HCT116 (cell line): ENCODE results near the gene C1orf174. TPM values are rescaled to one million over a fixed set of nuclear protein-coding genes. Genes with fewer than 3 reads are reported as not detected.

Experiments
- ATAC-seq: fragments of 200-7000 bp; cut with Tn5 transposase; 2 replicates; pipeline ENCODE4 v1.9.1; 2020; ENCODE audit warnings: mild to moderate bottlenecking, moderate library complexity
- BruUV-seq: library from RNA; stranded (reverse); fragments of 400-500 nt; replicated peaks from 2 replicates; lab custom pipeline; 2021; lab: Mats Ljungman, UMichigan
- CTCF ChIA-PET: fragments of 300-600 bp; sonication (Branson Sonifier 250); formaldehyde crosslinking; loops from one replicate; lab custom pipeline; 2021; ENCODE audit warnings: antibody characterized with exemption; lab: Charles Lee
- POLR2A ChIA-PET: fragments of 300-600, 350-600 bp; sonication (Branson Sonifier 250); formaldehyde crosslinking; loops from one replicate; lab custom pipeline; 2021; ENCODE audit warnings: antibody characterized with exemption; lab: Charles Lee
- RAD21 ChIA-PET, 2 experiments: fragments of 300-600 bp; sonication (Branson Sonifier 250); formaldehyde crosslinking; loops; one replicate each; lab custom pipeline; 2023; ENCODE audit warnings: low total read pairs in 2 of 2; ENCODE audit not compliant: uncharacterized antibody in 2 of 2, unreplicated experiment in 2 of 2, low non-redundant PET in 1 of 2; lab: Charles Lee
- DNase-seq: peaks from one replicate; pipeline ENCODE4 v3.0.0-alpha.2; 2010; ENCODE audit warnings: low read depth, low spot score
- H2AFZ ChIP-seq: fragments of 200-600 bp; shearing (Covaris generic), sonication (generic); 2 replicates; pipeline ENCODE4 v1.6.1; 2017; ENCODE audit warnings: low read depth, mixed run types, mixed read lengths, antibody characterized with exemption, low read length; ENCODE audit not compliant: poor library complexity, severe bottlenecking
- H3K27ac ChIP-seq: 2 replicates; pipeline ENCODE4 v1.5.1; 2012; ENCODE audit warnings: low read depth, low read length
- H3K27me3 ChIP-seq: fragments of 200-600 bp; sonication (generic); 2 replicates; pipeline ENCODE4 v1.6.1; 2016; ENCODE audit warnings: mixed run types, low read length, mixed read lengths; ENCODE audit not compliant: insufficient read depth
- H3K36me3 ChIP-seq, 2 experiments: fragments of 200-500 bp in 1 of 2; fragments of 200-600 bp in 1 of 2; sonication (Bioruptor generic) in 1 of 2; sonication (generic) in 1 of 2; 2 replicates each; pipeline versions ENCODE4 v1.5.1 to v1.6.1; 2014 to 2016; ENCODE audit warnings: low read length in 2 of 2, inconsistent platforms in 1 of 2, mixed read lengths in 1 of 2, mixed run types in 1 of 2; ENCODE audit not compliant: insufficient read depth in 2 of 2, control insufficient read depth in 1 of 2
- H3K4me1 ChIP-seq, 2 experiments: fragments of 200-600 bp in 1 of 2; sonication (generic) in 1 of 2; 2 replicates each; pipeline versions ENCODE4 v1.5.1 to v1.6.1; 2012 to 2017; ENCODE audit warnings: low read length in 2 of 2, inconsistent platforms in 1 of 2, mild to moderate bottlenecking in 1 of 2, mixed read lengths in 1 of 2, mixed run types in 1 of 2, moderate library complexity in 1 of 2; ENCODE audit not compliant: insufficient read depth in 2 of 2, control insufficient read depth in 1 of 2
- H3K4me2 ChIP-seq: fragments of 200-600 bp; sonication (generic); 2 replicates; pipeline ENCODE4 v1.6.1; 2017; ENCODE audit warnings: mixed run types, low read length, mixed read lengths
- H3K4me3 ChIP-seq, 2 experiments: fragments of 200-600 bp in 1 of 2; sonication (generic) in 1 of 2; replicated peaks in 1 of 2; 2 replicates each; pipeline ENCODE4 v1.5.1; 2011 to 2016; ENCODE audit warnings: low read length in 2 of 2, control low read depth in 1 of 2, low read depth in 1 of 2, mild to moderate bottlenecking in 1 of 2, mixed read lengths in 1 of 2, mixed run types in 1 of 2
- H3K79me2 ChIP-seq: fragments of 200-600 bp; sonication (generic); 2 replicates; pipeline ENCODE4 v1.6.1; 2017; ENCODE audit warnings: mild to moderate bottlenecking, mixed run types, low read length, moderate library complexity, mixed read lengths; ENCODE audit not compliant: insufficient read depth
- H3K9ac ChIP-seq: fragments of 200-600 bp; sonication (generic); 2 replicates; pipeline ENCODE4 v1.6.1; 2016; ENCODE audit warnings: low read length, mixed read lengths
- H3K9me2 ChIP-seq: fragments of 200-600 bp; sonication (generic), shearing (Covaris generic); 2 replicates; pipeline ENCODE4 v1.6.1; 2017; ENCODE audit warnings: mixed run types, mild to moderate bottlenecking, moderate library complexity; ENCODE audit not compliant: insufficient read depth
- H3K9me3 ChIP-seq, 2 experiments: fragments of 200-500 bp in 1 of 2; fragments of 200-600 bp in 1 of 2; sonication (Bioruptor generic) in 1 of 2; sonication (generic) in 1 of 2; 2 replicates each; pipeline ENCODE4 v1.6.1; 2014 to 2017; ENCODE audit warnings: low read length in 2 of 2, mixed read lengths in 2 of 2, inconsistent platforms in 1 of 2, low read depth in 1 of 2, mild to moderate bottlenecking in 1 of 2, mixed run types in 1 of 2, moderate library complexity in 1 of 2; ENCODE audit not compliant: control insufficient read depth in 1 of 2, insufficient read depth in 1 of 2
- H4K20me1 ChIP-seq: fragments of 200-600 bp; sonication (generic), shearing (Covaris generic); 2 replicates; pipeline ENCODE4 v1.6.1; 2017; ENCODE audit warnings: mixed run types, mild to moderate bottlenecking, moderate library complexity; ENCODE audit not compliant: insufficient read depth
- CEBPB ChIP-seq: IDR thresholded peaks from 2 replicates; pipeline ENCODE4 v1.6.1; 2012; ENCODE audit warnings: low read depth
- EGR1 ChIP-seq: IDR thresholded peaks from 2 replicates; pipeline ENCODE4 v1.6.1; 2012; ENCODE audit warnings: low read depth
- ELF1 ChIP-seq: IDR thresholded peaks from 2 replicates; pipeline ENCODE4 v1.6.1; 2012; ENCODE audit warnings: low read depth, borderline replicate concordance
- EZH2phosphoT487 ChIP-seq: fragments of 200-600 bp; IDR thresholded peaks from 2 replicates; pipeline ENCODE4 v1.6.1; 2018; ENCODE audit warnings: antibody characterized with exemption, borderline replicate concordance
- JUND ChIP-seq: IDR thresholded peaks from 2 replicates; pipeline ENCODE4 v1.6.1; 2012
- POLR2A ChIP-seq: IDR thresholded peaks from 2 replicates; pipeline ENCODE4 v1.7.0; 2011; ENCODE audit warnings: borderline replicate concordance; ENCODE audit not compliant: insufficient read depth, insufficient read length; ENCODE audit errors: extremely low read depth
- POLR2AphosphoS5 ChIP-seq: IDR thresholded peaks from 2 replicates; pipeline ENCODE4 v1.6.1; 2011; ENCODE audit warnings: mild to moderate bottlenecking, low read depth, low read length, moderate library complexity
- RAD21 ChIP-seq: IDR thresholded peaks from 2 replicates; pipeline ENCODE4 v1.6.1; 2012; ENCODE audit warnings: low read depth, mild to moderate bottlenecking
- SIN3A ChIP-seq: IDR thresholded peaks from 2 replicates; pipeline ENCODE4 v1.6.1; 2012; ENCODE audit warnings: low read depth
- SP1 ChIP-seq: IDR thresholded peaks from 2 replicates; pipeline ENCODE4 v1.6.1; 2012; ENCODE audit warnings: low read depth
- SRF ChIP-seq: IDR thresholded peaks from 2 replicates; pipeline ENCODE4 v1.6.1; 2012; ENCODE audit warnings: low read depth
- YY1 ChIP-seq: IDR thresholded peaks from 2 replicates; pipeline ENCODE4 v1.6.1; 2011; ENCODE audit warnings: low read length, low read depth, moderate library complexity, mild to moderate bottlenecking; ENCODE audit not compliant: insufficient replicate concordance; ENCODE audit errors: extremely low read depth
- ZFX ChIP-seq: fragments of 450-650 bp; IDR thresholded peaks from 2 replicates; pipeline ENCODE4 v1.6.1; 2017
- intact Hi-C: fragments of 100-400 bp; cut with micrococcal nuclease; formaldehyde crosslinking; loops from 2 replicates; pipeline ENCODE4 v1.10.0; 2022
- total RNA-seq: library from RNA; stranded (reverse); gene quantifications from one replicate; pipeline ENCODE4 v1.2.1, GENCODE V29; 2021; ENCODE audit not compliant: unreplicated experiment
- TF ChIP-seq, protein P1 (sequence below): IDR thresholded peaks from 2 replicates; pipeline ENCODE4 v1.6.1; 2012; ENCODE audit warnings: low read depth
- TF ChIP-seq, protein P2 (sequence below): IDR thresholded peaks from 2 replicates; pipeline ENCODE4 v1.6.1; 2012
- TF ChIP-seq, protein P3 (sequence below): IDR thresholded peaks from 2 replicates; pipeline ENCODE4 v1.6.1; 2012

C1orf174 gene
- total RNA-seq, 1 experiment from 2014 or later: 33.7 TPM

DNA sequence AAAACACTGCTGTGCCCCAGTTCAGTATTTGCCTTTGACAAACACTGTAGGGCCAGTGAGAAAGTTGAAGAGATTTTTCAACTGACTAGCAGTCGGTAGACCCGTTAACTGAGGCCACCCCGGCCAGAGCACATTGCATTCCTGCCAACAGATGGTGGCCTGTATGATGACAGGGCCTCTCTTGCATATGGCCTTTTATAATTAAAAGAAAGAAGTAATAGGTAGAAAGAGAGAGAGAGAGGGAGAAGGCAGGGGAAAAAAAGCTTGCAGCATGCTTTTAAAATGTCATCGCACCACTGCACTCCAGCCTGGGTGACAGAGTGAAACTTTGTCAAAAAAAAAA, 4.7 kb upstream of the C1orf174 start:
- Histone ChIP-seq H3K9ac (no peak overlapping the region), H3K79me2 (peaks cover 3% of the 10 kb centered on the region), H3K4me3 (no peak overlapping the region), H3K27ac (no peak overlapping the region), H2AFZ (no peak overlapping the region), H3K9me3 (no peaks in the 10 kb centered on the region), H3K9me2 (no peaks in the 10 kb centered on the region), H4K20me1 (no peaks in the 10 kb centered on the region), H3K4me1 (peaks cover 2 to 11% of the 10 kb centered on the region in 2 experiments; a peak in 2 of 4 replicates), H3K4me2 (no peak overlapping the region), H3K36me3 (no peaks in the 10 kb centered on the region), H3K27me3 (no peaks in the 10 kb centered on the region)
- CTCF ChIA-PET: no interaction called here
- RAD21 ChIA-PET: no interaction called here
- ATAC-seq: no peak
- POLR2A ChIA-PET: no interaction called here
- DNase-seq: no peak
- no TSS peak for BruUV-seq
- no peak for TF ChIP-seq YY1
- TF ChIP-seq SRF: no peak
- TF ChIP-seq, protein P1, sequence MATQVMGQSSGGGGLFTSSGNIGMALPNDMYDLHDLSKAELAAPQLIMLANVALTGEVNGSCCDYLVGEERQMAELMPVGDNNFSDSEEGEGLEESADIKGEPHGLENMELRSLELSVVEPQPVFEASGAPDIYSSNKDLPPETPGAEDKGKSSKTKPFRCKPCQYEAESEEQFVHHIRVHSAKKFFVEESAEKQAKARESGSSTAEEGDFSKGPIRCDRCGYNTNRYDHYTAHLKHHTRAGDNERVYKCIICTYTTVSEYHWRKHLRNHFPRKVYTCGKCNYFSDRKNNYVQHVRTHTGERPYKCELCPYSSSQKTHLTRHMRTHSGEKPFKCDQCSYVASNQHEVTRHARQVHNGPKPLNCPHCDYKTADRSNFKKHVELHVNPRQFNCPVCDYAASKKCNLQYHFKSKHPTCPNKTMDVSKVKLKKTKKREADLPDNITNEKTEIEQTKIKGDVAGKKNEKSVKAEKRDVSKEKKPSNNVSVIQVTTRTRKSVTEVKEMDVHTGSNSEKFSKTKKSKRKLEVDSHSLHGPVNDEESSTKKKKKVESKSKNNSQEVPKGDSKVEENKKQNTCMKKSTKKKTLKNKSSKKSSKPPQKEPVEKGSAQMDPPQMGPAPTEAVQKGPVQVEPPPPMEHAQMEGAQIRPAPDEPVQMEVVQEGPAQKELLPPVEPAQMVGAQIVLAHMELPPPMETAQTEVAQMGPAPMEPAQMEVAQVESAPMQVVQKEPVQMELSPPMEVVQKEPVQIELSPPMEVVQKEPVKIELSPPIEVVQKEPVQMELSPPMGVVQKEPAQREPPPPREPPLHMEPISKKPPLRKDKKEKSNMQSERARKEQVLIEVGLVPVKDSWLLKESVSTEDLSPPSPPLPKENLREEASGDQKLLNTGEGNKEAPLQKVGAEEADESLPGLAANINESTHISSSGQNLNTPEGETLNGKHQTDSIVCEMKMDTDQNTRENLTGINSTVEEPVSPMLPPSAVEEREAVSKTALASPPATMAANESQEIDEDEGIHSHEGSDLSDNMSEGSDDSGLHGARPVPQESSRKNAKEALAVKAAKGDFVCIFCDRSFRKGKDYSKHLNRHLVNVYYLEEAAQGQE: no peak
- TF ChIP-seq SP1: no peak
- no peak for TF ChIP-seq ELF1
- TF ChIP-seq RAD21: no peak
- TF ChIP-seq SIN3A: no peak
- TF ChIP-seq, protein P2, sequence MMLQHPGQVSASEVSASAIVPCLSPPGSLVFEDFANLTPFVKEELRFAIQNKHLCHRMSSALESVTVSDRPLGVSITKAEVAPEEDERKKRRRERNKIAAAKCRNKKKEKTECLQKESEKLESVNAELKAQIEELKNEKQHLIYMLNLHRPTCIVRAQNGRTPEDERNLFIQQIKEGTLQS: no peak
- TF ChIP-seq, protein P3, sequence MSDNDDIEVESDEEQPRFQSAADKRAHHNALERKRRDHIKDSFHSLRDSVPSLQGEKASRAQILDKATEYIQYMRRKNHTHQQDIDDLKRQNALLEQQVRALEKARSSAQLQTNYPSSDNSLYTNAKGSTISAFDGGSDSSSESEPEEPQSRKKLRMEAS: no peak
- TF ChIP-seq CEBPB: no peak
- no peak for TF ChIP-seq EZH2phosphoT487
- TF ChIP-seq JUND: no peak
- TF ChIP-seq POLR2AphosphoS5: no peak
- no peak for TF ChIP-seq EGR1
- no peak for TF ChIP-seq ZFX
- no peak for TF ChIP-seq POLR2A
- intact Hi-C loops: loop anchor here (5.0 kb wide), 1 partner anchor 238 kb away; no protein-coding TSS in a partner anchor
